Smooth muscle cell (in vitro differentiated cells): Measurements from ENCODE around the gene SPNS3. TPM values are rescaled to one million over a fixed set of nuclear protein-coding genes. Genes with fewer than 3 reads are reported as not detected.

Experiments
- DNase-seq: peaks from one replicate; lab custom pipeline; 2025; ENCODE audit not compliant: unreplicated experiment; lab: John Stamatoyannopoulos, UW
- H2AFZ ChIP-seq: fragments of 200-600 bp; sonication (generic); 2 replicates; pipeline ENCODE4 v1.6.0; 2016; ENCODE audit warnings: antibody characterized with exemption, low read depth, mild to moderate bottlenecking
- H3F3A ChIP-seq: fragments of 200-600 bp; sonication (generic); 2 replicates; pipeline ENCODE4 v1.6.0; 2017; ENCODE audit warnings: antibody characterized with exemption, low read depth
- H3K27ac ChIP-seq: fragments of 200-600 bp; sonication (generic); 2 replicates; pipeline ENCODE4 v1.5.1; 2016; ENCODE audit warnings: low read depth, mild to moderate bottlenecking
- H3K27me3 ChIP-seq: fragments of 200-600 bp; sonication (generic); 2 replicates; pipeline ENCODE4 v1.6.1; 2016; ENCODE audit warnings: low read depth, mild to moderate bottlenecking
- H3K36me3 ChIP-seq: fragments of 200-600 bp; sonication (generic); 2 replicates; pipeline ENCODE4 v1.5.1; 2016; ENCODE audit warnings: low read depth
- H3K4me1 ChIP-seq: fragments of 200-600 bp; sonication (generic); 2 replicates; pipeline ENCODE4 v1.5.1; 2016; ENCODE audit warnings: low read depth
- H3K4me2 ChIP-seq: fragments of 200-600 bp; sonication (generic); 2 replicates; pipeline ENCODE4 v1.6.0; 2016; ENCODE audit warnings: mild to moderate bottlenecking
- H3K4me3 ChIP-seq: fragments of 200-600 bp; sonication (generic); 2 replicates; pipeline ENCODE4 v1.5.1; 2016; ENCODE audit warnings: mild to moderate bottlenecking
- H3K79me2 ChIP-seq: fragments of 200-600 bp; sonication (generic); 2 replicates; pipeline ENCODE4 v1.6.0; 2016; ENCODE audit warnings: low read depth, mild to moderate bottlenecking
- H3K9ac ChIP-seq: fragments of 200-600 bp; sonication (generic); 2 replicates; pipeline ENCODE4 v1.6.0; 2016; ENCODE audit warnings: low read depth
- H3K9me3 ChIP-seq: fragments of 200-600 bp; sonication (generic); replicated peaks from 2 replicates; pipeline ENCODE4 v1.5.1; 2016; ENCODE audit warnings: low read depth
- H4K20me1 ChIP-seq: fragments of 200-600 bp; sonication (generic); 2 replicates; pipeline ENCODE4 v1.6.0; 2016; ENCODE audit warnings: low read depth
- CTCF ChIP-seq: fragments of 200-600 bp; sonication (generic); IDR thresholded peaks from 2 replicates; pipeline ENCODE4 v1.5.1; 2017; ENCODE audit warnings: borderline replicate concordance, mild to moderate bottlenecking, antibody characterized with exemption; ENCODE audit not compliant: insufficient read depth, poor library complexity, severe bottlenecking
- WGBS: methylation state at CpG from one replicate; pipeline ENCODE4 v1.1.7; 2016; ENCODE audit warnings: low lambda C conversion rate; 5-methylcytosine and 5-hydroxymethylcytosine counted together
- polyA plus RNA-seq: library from polyadenylated mRNA; unstranded; fragments of >200 nt; fragmentation: Nextera tagmentation; extraction: Ambion mirVana; gene quantifications from 2 replicates; pipeline ENCODE4 v1.2.1, GENCODE V29; 2016
- total RNA-seq: library from RNA; depleted of rRNA; stranded (reverse); fragments of >200 nt; gene quantifications from 2 replicates; pipeline ENCODE4 v1.2.3, GENCODE V29; 2014

The SPNS3 gene
- total and polyA plus RNA-seq, 2 experiments from 2014 or later = not detected

- no peaks in the 10 kb centered on the region for H3K27me3 ChIP-seq
- WGBS = 87% methylated on average over 8 of the region's 11 CpGs
Observed at GRCh38 chr17:4514779-4515178, 81.0 kb downstream of the SPNS3 start.

GRCh38 chr17:4515501-4515900 lies 81.8 kb downstream of the SPNS3 start:
- Histone ChIP-seq H3K36me3 (no peaks in the 10 kb centered on the region), H3K4me2 (no peak overlapping the region), H3K4me3 (no peak overlapping the region), H3F3A (no peaks in the 10 kb centered on the region), H3K4me1 (peaks cover 21% of the 10 kb centered on the region), H3K9ac (no peak overlapping the region), H4K20me1 (no peaks in the 10 kb centered on the region), H3K9me3 (no peaks in the 10 kb centered on the region), H3K79me2 (no peaks in the 10 kb centered on the region), H3K27ac (no peak overlapping the region), H3K27me3 (no peaks in the 10 kb centered on the region), H2AFZ (no peak overlapping the region)
- DNase-seq = no peak
- TF ChIP-seq CTCF = no peak
- 90% methylated on average over 5 of the region's 5 CpGs for WGBS

More at GRCh38 chr17:4514779-4515178, 81.0 kb downstream of the SPNS3 start:
- H3K27ac ChIP-seq = peak overlapping the region; percentile 27
- no peaks in the 10 kb centered on the region for H3F3A ChIP-seq
- H3K9ac ChIP-seq = no peak overlapping the region
- TF ChIP-seq CTCF = no peak
- DNase-seq = no peak
- peaks cover 21% of the 10 kb centered on the region for H3K4me1 ChIP-seq
- no peak overlapping the region for H3K4me3 ChIP-seq
- H3K79me2 ChIP-seq = no peaks in the 10 kb centered on the region
- no peaks in the 10 kb centered on the region for H4K20me1 ChIP-seq
- H2AFZ ChIP-seq = no peak overlapping the region
- no peaks in the 10 kb centered on the region for H3K9me3 ChIP-seq
- no peak overlapping the region for H3K4me2 ChIP-seq
- no peaks in the 10 kb centered on the region for H3K36me3 ChIP-seq

- TF ChIP-seq CTCF = no peak
- Histone ChIP-seq H3K27ac (no peak overlapping the region), H3K4me2 (no peak overlapping the region), H3F3A (no peaks in the 10 kb centered on the region), H3K79me2 (no peaks in the 10 kb centered on the region), H3K9ac (no peak overlapping the region), H2AFZ (no peak overlapping the region), H3K27me3 (no peaks in the 10 kb centered on the region), H3K36me3 (no peaks in the 10 kb centered on the region), H3K9me3 (no peaks in the 10 kb centered on the region), H3K4me1 (peaks cover 21% of the 10 kb centered on the region), H3K4me3 (no peak overlapping the region), H4K20me1 (no peaks in the 10 kb centered on the region)
- WGBS = 48% methylated on average over 11 of the region's 11 CpGs
- DNase-seq = no peak
Observed at GRCh38 chr17:4516735-4517134, 83.0 kb downstream of the SPNS3 start.

- TF ChIP-seq CTCF = no peak
- no peak overlapping the region for H3K27ac ChIP-seq
- no peaks in the 10 kb centered on the region for H3K9me3 ChIP-seq
- no peaks in the 10 kb centered on the region for H3K27me3 ChIP-seq
- 95% methylated on average over 10 of the region's 10 CpGs for WGBS
- H3F3A ChIP-seq = no peaks in the 10 kb centered on the region
- H2AFZ ChIP-seq = no peak overlapping the region
- DNase-seq = no peak
- H4K20me1 ChIP-seq = no peaks in the 10 kb centered on the region
- no peak overlapping the region for H3K9ac ChIP-seq
- no peaks in the 10 kb centered on the region for H3K79me2 ChIP-seq
- no peak overlapping the region for H3K4me2 ChIP-seq
- H3K4me3 ChIP-seq = no peak overlapping the region
- no peaks in the 10 kb centered on the region for H3K36me3 ChIP-seq
- H3K4me1 ChIP-seq = peaks cover 21% of the 10 kb centered on the region
Observed at GRCh38 chr17:4518901-4519300, 85.2 kb downstream of the SPNS3 start.
